DMS 273 (cell line): Measurements from ENCODE around the gene FAU.
"Not testable (repeated sequence)": the region's sequence is repeated elsewhere in the genome, so short reads cannot be mapped to it uniquely, and the experiment has no call there.

Experiments
- DNase-seq: peaks from one replicate; lab custom pipeline; 2025; ENCODE audit not compliant: unreplicated experiment; lab: John Stamatoyannopoulos, UW

FAU gene

GRCh38 chr11:65121865-65122696 is at the start of gene FAU, which contains the start of gene MRPL49:
Gene FAU, minus strand, starts transcription at chr11:65122134. Its CDS starts 321 bp downstream, at chr11:65121813.
Gene MRPL49, plus strand, starts transcription at chr11:65122321. Its CDS starts 26 bp downstream, at chr11:65122347.
- peak; percentile 97 for DNase-seq

- no peak for DNase-seq
Measured at GRCh38 chr11:65170058-65170534, 48.2 kb upstream of the FAU start, which contains the start of gene SPDYC. Gene SPDYC, plus strand, starts transcription at chr11:65170233. Its CDS starts 1,125 bp downstream, at chr11:65171358.

DNA sequence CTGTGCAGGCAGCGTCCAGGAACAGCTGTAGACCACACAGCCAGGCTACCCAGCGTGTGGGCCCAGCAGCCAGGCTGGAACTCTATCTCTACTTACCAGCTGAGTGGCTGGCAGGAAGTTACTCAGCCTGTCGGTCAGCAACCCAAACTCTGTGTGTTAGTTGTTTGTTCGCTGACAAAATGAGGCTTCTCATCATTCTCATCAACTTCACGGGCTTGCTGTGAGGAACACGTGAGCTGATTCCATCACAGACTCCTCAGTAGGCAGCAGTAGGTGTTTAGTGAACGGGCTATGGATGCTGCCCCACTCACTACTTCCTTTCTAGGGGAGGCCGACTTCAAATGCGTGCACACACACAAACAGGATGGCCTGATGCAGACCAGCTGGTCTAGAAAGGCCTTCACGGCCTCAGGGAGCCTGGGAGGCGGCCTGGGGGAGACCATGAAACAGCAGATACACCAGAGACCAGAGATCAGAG is 47.3 kb upstream of the FAU start:
- DNase-seq = no peak

- no peak for DNase-seq
Measured at GRCh38 chr11:65167656-65168055, 45.7 kb upstream of the FAU start.

GRCh38 chr11:65166893-65167292 is 45.0 kb upstream of the FAU start:
- no peak for DNase-seq

DNA sequence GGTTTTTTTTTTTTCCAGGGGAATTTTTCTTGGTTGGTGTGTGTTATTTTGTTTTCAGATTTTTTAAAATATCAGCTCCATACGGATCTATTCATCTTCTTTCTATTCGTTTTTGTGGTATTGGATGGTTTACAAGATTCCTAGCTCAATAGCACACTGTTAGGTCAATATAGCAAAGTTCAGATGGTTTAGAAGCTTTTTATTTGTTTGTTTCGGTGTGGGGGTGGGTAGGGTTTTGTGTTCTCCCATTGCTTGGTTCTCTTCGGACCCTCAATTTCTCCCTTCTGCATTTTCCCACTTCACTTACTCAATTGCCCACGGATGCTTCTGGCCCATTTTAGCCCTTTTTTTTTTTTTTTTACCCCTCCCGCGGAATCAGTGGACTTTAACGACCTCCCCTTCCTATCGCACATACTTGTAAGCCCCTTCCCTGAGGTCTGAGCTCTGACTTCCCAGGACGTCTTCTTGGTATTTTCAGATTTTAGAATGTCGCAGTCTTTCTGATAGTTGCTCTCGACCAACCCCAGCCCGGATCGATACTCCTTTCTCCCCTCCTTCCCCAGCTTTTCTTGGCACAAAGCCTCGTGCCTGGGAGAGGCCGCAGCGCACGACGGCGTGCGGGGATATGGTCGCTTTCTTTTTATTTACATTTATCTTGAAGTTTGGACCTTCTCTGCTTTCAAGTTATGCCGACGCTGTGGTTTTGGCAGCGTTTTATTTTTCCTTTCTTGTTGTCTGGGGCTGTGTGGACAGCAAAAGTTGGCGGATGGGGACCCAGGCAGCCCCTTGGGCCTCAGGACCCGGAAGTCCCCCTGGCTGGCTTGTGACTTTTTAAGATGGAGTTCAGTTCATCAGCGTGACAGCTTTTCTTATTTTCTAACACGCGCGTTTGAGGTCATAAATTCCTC is 43.7 kb upstream of the FAU start:
- no peak for DNase-seq

GRCh38 chr11:65163684-65164083 is 41.8 kb upstream of the FAU start:
- DNase-seq = no peak

GRCh38 chr11:65160643-65161042 is 38.7 kb upstream of the FAU start:
- DNase-seq = no peak

- DNase-seq = no peak
Measured at GRCh38 chr11:65159012-65159411, 37.1 kb upstream of the FAU start.

- DNase-seq = no peak
Measured at GRCh38 chr11:65157336-65157735, 35.4 kb upstream of the FAU start.

- DNase-seq = no peak
Measured at GRCh38 chr11:65156926-65157325, 35.0 kb upstream of the FAU start.

DNA sequence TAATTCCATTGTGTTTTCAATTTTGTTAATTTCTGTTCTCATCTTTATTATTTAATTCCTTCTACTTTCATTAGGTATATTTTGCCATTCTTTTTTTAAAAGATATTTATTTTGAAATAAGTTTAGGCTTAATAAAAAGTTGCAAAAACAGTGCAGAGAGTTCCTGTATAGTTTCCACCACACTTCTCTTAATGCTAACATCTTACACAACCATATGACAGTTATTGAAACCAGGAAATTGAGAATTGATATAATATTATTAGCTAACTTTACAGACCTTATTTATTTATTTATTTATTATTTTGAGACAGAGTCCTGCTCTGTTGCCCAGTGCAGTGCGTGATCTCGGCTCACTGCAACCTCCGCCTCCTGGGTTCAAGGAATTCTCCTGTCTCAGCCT is 34.3 kb upstream of the FAU start:
- no peak for DNase-seq

DNA sequence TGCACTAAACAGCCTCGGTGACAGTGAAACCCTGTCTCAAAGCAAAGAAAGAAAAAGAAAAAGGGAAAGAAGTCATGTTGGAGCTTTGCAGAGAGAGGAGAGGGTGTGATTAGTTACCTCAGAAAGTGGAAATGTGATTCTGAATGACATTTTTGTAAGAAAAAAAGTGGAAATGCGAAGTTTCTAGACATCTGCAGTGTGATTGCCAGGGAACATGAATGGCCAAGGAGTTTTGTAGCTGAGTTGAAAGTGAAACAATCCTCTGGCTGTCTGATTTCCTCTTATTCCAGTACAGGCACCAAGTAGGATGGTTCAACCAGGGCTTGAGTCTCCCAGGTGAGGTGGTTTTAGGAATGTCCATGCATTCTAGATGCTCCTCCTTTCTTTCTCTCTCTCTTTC is 30.2 kb upstream of the FAU start:
- no peak for DNase-seq

- no peak for DNase-seq
Measured at GRCh38 chr11:65151331-65151899, 29.5 kb upstream of the FAU start.

DNA sequence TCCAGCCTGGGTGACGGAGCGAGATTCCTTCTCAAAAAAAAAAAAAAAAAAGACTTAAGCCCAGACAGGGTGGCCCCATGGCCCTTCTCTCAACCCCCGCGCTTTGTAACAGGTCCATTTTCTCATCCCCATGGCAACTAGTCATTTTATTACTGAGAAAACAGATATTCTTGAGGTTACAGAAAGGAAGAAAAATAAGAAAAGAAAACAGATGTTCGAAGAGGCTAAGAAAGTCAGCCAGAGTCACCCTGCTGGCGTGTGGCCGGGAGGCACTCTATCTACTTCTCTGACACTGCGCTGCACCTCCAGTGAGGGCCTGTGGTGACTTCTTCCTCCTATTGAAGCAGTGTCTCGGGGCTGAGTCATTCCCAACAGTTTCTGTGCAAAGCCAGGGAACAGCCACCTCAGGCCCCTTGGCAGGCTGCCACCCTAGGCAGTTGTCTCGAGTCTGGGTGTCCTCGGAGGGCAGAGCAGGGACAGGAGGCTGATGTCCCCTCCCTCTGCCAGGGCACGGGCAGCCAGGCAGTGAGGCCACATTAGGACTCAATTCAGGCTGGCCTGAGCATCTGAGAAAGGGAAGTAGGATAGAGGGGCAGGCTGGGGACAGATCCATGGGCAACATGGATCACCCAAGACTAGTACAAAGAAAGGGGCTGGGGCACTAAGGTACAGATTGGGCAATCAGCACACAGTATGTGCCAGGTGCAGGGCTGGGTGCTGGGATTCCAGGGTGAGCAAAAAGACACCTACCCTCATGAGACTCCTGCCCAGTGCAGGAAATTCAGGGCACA is 28.8 kb upstream of the FAU start:
- DNase-seq = peak; percentile 64

DNA sequence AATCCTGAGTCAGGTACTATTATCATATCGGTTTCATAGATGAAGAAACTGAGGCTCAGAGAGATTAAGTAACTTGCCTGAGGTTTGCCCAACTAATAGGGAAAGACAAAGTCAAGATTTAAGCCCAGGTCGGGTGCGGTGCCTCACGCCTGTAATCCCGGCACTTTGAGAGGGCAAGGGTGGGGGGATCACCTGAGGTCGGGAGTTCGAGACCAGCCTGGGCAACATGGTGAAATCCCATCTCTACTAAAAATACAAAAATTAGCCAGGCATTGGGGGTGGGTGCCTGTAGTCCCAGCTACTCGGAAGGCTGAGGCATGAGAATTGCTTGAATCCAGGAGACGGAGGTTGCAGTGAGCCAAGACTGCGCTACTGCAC is 28.2 kb upstream of the FAU start:
- not testable (repeated sequence) for DNase-seq

DNA sequence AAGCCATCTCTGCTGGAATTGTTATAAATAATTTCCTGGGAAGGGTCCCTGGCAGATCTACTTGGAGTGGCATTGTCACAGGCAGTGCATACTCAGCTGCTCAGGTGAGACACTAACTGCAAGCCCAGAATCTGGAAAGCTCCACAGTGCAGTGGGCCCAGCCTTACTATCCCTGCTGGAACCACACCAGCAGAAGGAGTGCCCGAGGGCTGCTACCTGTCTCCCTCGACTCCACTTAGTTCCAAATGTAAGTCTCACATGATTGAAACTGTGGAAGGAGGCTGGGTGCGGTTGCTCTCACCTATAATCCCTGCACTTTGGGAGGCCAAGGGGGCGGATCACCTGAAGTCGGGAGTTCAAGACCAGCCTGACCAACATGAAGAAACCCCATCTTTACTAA is 26.7 kb upstream of the FAU start:
- DNase-seq = no peak

GRCh38 chr11:65147352-65148075 is 25.6 kb upstream of the FAU start:
- peak; percentile 10 for DNase-seq

GRCh38 chr11:65141896-65142494 is 20.1 kb upstream of the FAU start:
- no peak for DNase-seq
